Fibroblast of pulmonary artery (primary cell): Measurements from ENCODE around the gene CNIH3.

Source experiments
- DNase-seq: peaks from one replicate; pipeline ENCODE4 v3.0.0-alpha.2; 2010; ENCODE audit warnings: low read depth
- H3K4me3 ChIP-seq: replicated peaks from 2 replicates; pipeline ENCODE4 v1.5.1; 2011; ENCODE audit warnings: low read depth, mild to moderate bottlenecking, control low read depth, low read length, moderate library complexity
- CTCF ChIP-seq: IDR thresholded peaks from 2 replicates; pipeline ENCODE4 v1.5.1; 2011; ENCODE audit warnings: mild to moderate bottlenecking, control low read depth, low read length, inconsistent platforms; ENCODE audit errors: missing control alignments

Gene CNIH3

DNA sequence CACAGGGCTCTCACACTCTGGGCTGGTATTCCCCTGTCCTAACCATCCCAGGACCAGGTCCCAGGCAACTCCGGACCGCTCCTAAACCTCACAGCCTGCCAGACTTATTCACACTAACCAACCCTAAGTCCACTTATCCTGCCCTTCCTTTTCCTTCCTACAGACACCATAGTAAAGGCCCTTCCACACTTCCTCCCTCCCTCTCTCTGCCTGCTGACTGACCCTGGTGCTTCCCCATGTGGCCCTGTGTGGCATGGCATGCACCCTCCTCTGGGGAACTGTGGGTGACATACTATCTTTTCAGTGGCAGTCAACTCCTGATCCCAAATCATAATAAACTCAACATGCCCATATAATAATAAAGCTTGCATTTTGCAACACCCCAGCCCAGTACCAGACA is 158.3 kb downstream of the CNIH3 start:
- no peak for DNase-seq
- peak; percentile 22 for TF ChIP-seq CTCF
- H3K4me3 ChIP-seq: no peak overlapping the region

DNA sequence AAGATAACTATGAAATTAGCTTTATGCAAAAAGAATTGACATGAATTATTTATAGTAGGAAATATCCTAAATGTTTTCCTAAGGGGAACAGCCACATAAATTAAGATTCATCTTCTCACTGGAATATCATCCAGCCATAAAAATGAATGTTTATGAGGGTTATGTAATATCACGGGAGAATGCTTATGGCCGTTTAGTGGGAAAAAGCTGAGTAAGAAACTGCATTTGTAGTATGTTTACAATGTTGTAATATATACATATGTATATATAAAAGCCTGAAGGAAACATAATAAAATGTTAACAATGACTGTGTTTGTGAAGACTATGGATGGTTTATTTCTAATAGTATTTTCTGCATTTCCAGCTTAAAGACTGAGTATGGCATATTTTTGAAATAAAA is 161.1 kb downstream of the CNIH3 start:
- no peak for DNase-seq
- H3K4me3 ChIP-seq: no peak overlapping the region
- no peak for TF ChIP-seq CTCF

DNA sequence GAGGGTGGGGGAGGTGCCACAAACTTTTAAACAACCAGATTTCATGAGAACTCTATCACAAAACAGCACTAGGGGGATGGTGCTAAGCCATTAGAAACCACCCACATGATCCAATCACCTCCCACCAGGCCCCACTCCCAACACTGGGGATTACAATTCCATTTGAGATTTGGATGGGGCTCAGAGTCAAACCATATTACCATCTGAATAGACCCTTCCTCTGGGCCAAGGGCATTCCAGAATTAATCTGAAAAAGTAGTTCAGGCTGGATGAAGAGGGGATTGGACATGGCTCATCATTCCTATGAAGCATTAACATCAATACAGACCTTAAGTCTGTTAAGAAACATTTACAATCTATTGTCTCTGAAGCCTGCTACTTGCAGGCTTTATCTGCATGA is 163.4 kb downstream of the CNIH3 start:
- TF ChIP-seq CTCF: no peak
- H3K4me3 ChIP-seq: no peak overlapping the region

DNA sequence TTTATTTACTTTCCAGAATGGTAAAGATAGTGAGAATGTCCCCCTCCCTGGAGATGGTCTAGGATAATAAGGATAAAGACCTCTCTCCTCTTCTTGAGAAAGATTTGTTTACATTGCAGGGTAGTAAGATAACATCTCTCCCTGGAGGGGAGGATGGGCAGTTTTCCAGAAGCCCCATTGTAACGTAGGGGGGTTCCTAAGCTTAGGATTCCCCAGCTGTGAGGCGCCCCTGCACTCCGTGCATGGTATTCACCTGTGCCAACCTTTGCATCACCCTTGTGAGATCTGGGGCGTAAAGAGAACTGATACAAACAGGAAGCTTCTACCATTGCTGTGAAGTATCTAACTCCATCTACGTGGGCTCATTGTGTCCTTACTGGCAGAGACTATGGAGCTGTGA is 164.6 kb downstream of the CNIH3 start:
- TF ChIP-seq CTCF: no peak
- H3K4me3 ChIP-seq: no peak overlapping the region
- no peak for DNase-seq

More for the DNA sequence above, 163.4 kb downstream of the CNIH3 start:
- DNase-seq: no peak

GRCh38 chr1:224781800-224782199 is 165.7 kb downstream of the CNIH3 start:
- DNase-seq: no peak
- no peak for TF ChIP-seq CTCF
- H3K4me3 ChIP-seq: no peak overlapping the region

DNA sequence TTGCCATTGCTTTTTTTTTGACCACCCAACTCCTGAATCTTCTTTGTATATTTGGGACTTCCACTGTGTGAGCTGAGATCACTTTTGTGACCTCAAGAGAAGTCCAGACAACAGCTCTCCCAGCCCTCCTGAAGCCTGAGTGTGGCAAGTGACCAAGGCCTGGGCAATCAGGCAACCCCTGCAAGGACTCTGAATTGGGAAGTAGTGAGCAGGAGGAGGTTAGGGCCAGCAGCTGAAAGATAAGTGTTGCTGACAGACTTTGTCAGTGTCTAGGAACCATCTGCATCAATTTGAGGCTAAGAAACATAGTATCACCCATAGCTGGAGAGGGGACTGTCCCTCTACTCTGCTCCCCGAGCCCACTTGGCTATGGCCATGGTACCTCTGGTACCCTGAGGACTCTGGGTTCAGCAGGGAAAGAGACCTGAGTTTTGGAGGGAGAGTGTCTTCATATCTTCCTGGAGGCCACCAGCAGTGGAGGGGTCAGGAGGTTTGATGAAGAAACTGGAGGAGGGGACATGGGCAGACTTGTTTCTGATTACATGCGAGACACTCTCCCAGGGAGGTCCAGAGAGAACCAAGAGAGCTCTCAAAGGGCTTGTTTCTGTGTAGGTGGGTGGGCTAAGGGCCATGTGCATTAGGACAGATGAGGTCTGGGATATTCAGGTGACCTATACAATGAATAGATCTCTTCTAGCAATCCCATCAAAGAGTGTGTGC is 166.3 kb downstream of the CNIH3 start:
- no peak for DNase-seq
- no peak for TF ChIP-seq CTCF
- no peak overlapping the region for H3K4me3 ChIP-seq

DNA sequence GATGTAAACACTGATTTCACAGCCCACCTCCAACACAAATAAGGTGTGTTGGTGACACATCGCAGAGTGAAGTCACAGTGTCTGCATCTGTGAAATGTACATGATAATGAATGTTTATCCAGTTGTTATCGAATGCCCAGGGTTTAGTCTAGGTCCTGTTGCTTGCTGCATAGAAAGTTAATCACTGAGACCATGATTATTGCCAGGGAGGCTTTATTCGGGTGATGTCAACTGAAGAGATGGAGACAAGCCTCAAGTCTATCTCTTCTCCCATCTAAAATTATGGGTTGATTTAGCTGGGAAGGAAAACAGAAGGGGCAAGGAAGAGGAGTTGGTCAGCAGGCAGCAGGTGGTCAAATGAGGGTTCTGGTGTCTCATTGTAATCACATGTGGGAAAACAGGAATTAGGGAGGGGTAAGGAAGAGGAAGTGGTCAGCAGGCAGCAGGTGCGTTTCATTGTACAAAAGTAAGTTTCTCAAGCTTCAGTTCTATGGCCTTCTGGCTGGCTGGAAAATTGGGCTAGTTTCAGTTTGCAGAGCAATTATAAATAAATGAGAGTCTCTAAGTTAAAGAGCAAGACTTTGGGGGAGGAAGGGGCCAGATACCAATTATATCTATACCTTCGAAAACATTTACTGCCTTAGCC is 167.0 kb downstream of the CNIH3 start:
- no peak for TF ChIP-seq CTCF
- no peak overlapping the region for H3K4me3 ChIP-seq
- DNase-seq: no peak
